HUDEP-2 (cell line): ENCODE results near the gene JADE2.
"Not testable (repeated sequence)": the region's sequence is repeated elsewhere in the genome, so short reads cannot be mapped to it uniquely, and the experiment has no call there.

Experiments
- DNase-seq, 76 experiments: peaks; one replicate each; lab custom pipeline; 2025; ENCODE audit not compliant: unreplicated experiment in 76 of 76; lab: John Stamatoyannopoulos, UW

Gene JADE2

GRCh38 chr5:134580001-134580460 is 54.6 kb downstream of the JADE2 start:
- no peak for DNase-seq

- DNase-seq, result no peak
Observed at GRCh38 chr5:134581241-134581981, 55.9 kb downstream of the JADE2 start.

GRCh38 chr5:134582281-134582680 is 56.8 kb downstream of the JADE2 start:
- no peak for DNase-seq

- no peak for DNase-seq
Observed at GRCh38 chr5:134582941-134583340, 57.5 kb downstream of the JADE2 start.

GRCh38 chr5:134583766-134584165 is 58.3 kb downstream of the JADE2 start:
- DNase-seq, result no peak

GRCh38 chr5:134584662-134585061 is 59.2 kb downstream of the JADE2 start:
- no peak for DNase-seq

- no peak for DNase-seq
Observed at GRCh38 chr5:134585966-134586365, 60.5 kb downstream of the JADE2 start.

- peak in 73 of 76 experiments; percentile 14 to 85 (median 62) for DNase-seq
Observed at GRCh38 chr5:134586866-134587524, 61.5 kb downstream of the JADE2 start.

GRCh38 chr5:134590992-134591659 is 65.7 kb downstream of the JADE2 start:
- peak in 9 of 76 experiments; percentile 12 to 58 (median 33) for DNase-seq

- DNase-seq, result peak in 1 of 76 experiments; percentile 6
Observed at GRCh38 chr5:134592141-134592746, 66.8 kb downstream of the JADE2 start.

- DNase-seq, result no peak
Observed at GRCh38 chr5:134594336-134594735, 68.9 kb downstream of the JADE2 start.

- DNase-seq, result no peak
Observed at GRCh38 chr5:134594797-134595457, 69.5 kb downstream of the JADE2 start.

GRCh38 chr5:134595458-134595838 is 70.0 kb downstream of the JADE2 start:
- DNase-seq, result no peak

- DNase-seq, result not testable (repeated sequence)
Observed at GRCh38 chr5:134599820-134600219, 74.3 kb downstream of the JADE2 start.

- no peak for DNase-seq
Observed at GRCh38 chr5:134600600-134600999, 75.1 kb downstream of the JADE2 start.

- no peak for DNase-seq
Observed at GRCh38 chr5:134603059-134603458, 77.6 kb downstream of the JADE2 start.

- no peak for DNase-seq
Observed at GRCh38 chr5:134604908-134605307, 79.4 kb downstream of the JADE2 start.

- DNase-seq, result no peak
Observed at GRCh38 chr5:134606726-134607125, 81.3 kb downstream of the JADE2 start.

GRCh38 chr5:134608555-134608954 is 83.1 kb downstream of the JADE2 start:
- DNase-seq, result no peak

- no peak for DNase-seq
Observed at GRCh38 chr5:134609232-134609851, 83.9 kb downstream of the JADE2 start.
